Activated CD4-positive, alpha-beta T cell treated with anti-CD3 and anti-CD28 coated beads, Interleukin-2, amount 50 U/mL, for 1 hour (primary cell): Measurements from ENCODE around the gene ZNF521.

Experiments
- DNase-seq: peaks from one replicate; pipeline ENCODE4 v3.0.0-alpha.2; 2020

Gene ZNF521

GRCh38 chr18:25113566-25113965 lies 238.4 kb downstream of the ZNF521 start:
- DNase-seq: no peak

- DNase-seq: no peak
Measured at GRCh38 chr18:25112821-25113434, 239.0 kb downstream of the ZNF521 start.

GRCh38 chr18:25111377-25112288 lies 240.3 kb downstream of the ZNF521 start:
- DNase-seq: no peak

GRCh38 chr18:25109484-25109883 lies 242.5 kb downstream of the ZNF521 start:
- DNase-seq: no peak

- no peak for DNase-seq
Measured at GRCh38 chr18:25103468-25104155, 248.4 kb downstream of the ZNF521 start.

GRCh38 chr18:25102662-25103061 lies 249.3 kb downstream of the ZNF521 start:
- DNase-seq: no peak

- no peak for DNase-seq
Measured at GRCh38 chr18:25100418-25100817, 251.5 kb downstream of the ZNF521 start.

- DNase-seq: no peak
Measured at GRCh38 chr18:25099895-25100294, 252.1 kb downstream of the ZNF521 start.

- no peak for DNase-seq
Measured at GRCh38 chr18:25097569-25098056, 254.4 kb downstream of the ZNF521 start.

GRCh38 chr18:25097057-25097456 lies 254.9 kb downstream of the ZNF521 start:
- no peak for DNase-seq

- no peak for DNase-seq
Measured at GRCh38 chr18:25093141-25093540, 258.8 kb downstream of the ZNF521 start.

GRCh38 chr18:25089470-25089869 lies 262.5 kb downstream of the ZNF521 start:
- DNase-seq: no peak

GRCh38 chr18:25086876-25087275 lies 265.1 kb downstream of the ZNF521 start:
- DNase-seq: no peak

- no peak for DNase-seq
Measured at GRCh38 chr18:25081001-25081400, 271.0 kb downstream of the ZNF521 start.

GRCh38 chr18:25080211-25080610 lies 271.8 kb downstream of the ZNF521 start:
- no peak for DNase-seq

- DNase-seq: no peak
Measured at GRCh38 chr18:25077944-25078723, 273.8 kb downstream of the ZNF521 start.

GRCh38 chr18:25077038-25077943 lies 274.7 kb downstream of the ZNF521 start:
- DNase-seq: no peak

- DNase-seq: no peak
Measured at GRCh38 chr18:25075783-25076182, 276.2 kb downstream of the ZNF521 start.

- DNase-seq: no peak
Measured at GRCh38 chr18:25075331-25075730, 276.6 kb downstream of the ZNF521 start.

GRCh38 chr18:25074925-25075324 lies 277.0 kb downstream of the ZNF521 start:
- DNase-seq: no peak

- DNase-seq: no peak
Measured at GRCh38 chr18:25072205-25072604, 279.8 kb downstream of the ZNF521 start.
